Measurements from ENCODE around the gene THRB.

Gene THRB

GRCh38 chr3:24338409-24339130 lies 156.1 kb downstream of the THRB start:
- ATAC-seq (replicated peaks; ENCODE audit: extremely low read depth, poor library complexity, severe bottlenecking) (no peak), DNase-seq (ENCODE audit: low spot score in 2 of 2) (no peak)
- H3K4me1 Mint-ChIP-seq, result no peaks in the 10 kb centered on the region
- no peak overlapping the region for H3K4me3 Mint-ChIP-seq
- H3K27ac Mint-ChIP-seq (ENCODE audit: low read depth), result no peak overlapping the region
- H3K36me3 Mint-ChIP-seq (ENCODE audit: insufficient read depth), result peaks cover 2% of the 10 kb centered on the region
- no peaks in the 10 kb centered on the region for H3K27me3 Mint-ChIP-seq
- no peaks in the 10 kb centered on the region for H3K9me3 Mint-ChIP-seq

- no peaks in the 10 kb centered on the region for H3K9me3 Mint-ChIP-seq
- no peak for ATAC-seq (replicated peaks; ENCODE audit: extremely low read depth, poor library complexity, severe bottlenecking)
- DNase-seq (ENCODE audit: low spot score in 2 of 2), result no peak
- H3K27ac Mint-ChIP-seq (ENCODE audit: low read depth), result no peak overlapping the region
- H3K27me3 Mint-ChIP-seq, result no peaks in the 10 kb centered on the region
- peaks cover 2% of the 10 kb centered on the region for H3K36me3 Mint-ChIP-seq (ENCODE audit: insufficient read depth)
- H3K4me3 Mint-ChIP-seq, result no peak overlapping the region
- no peaks in the 10 kb centered on the region for H3K4me1 Mint-ChIP-seq
These were observed 158.5 kb downstream of the THRB start for GRCh38 chr3:24336101-24336500.

- Mint-ChIP-seq H3K27ac (ENCODE audit: low read depth) (no peak overlapping the region), H3K4me1 (no peaks in the 10 kb centered on the region)
These were observed 162.6 kb downstream of the THRB start for GRCh38 chr3:24332092-24332491.

GRCh38 chr3:24323272-24323671 lies 171.4 kb downstream of the THRB start:
- Mint-ChIP-seq H3K27ac (ENCODE audit: low read depth) (no peak overlapping the region), H3K36me3 (ENCODE audit: insufficient read depth) (no peaks in the 10 kb centered on the region)

More at GRCh38 chr3:24332092-24332491, 162.6 kb downstream of the THRB start:
- H3K4me3 Mint-ChIP-seq, result no peak overlapping the region
- H3K9me3 Mint-ChIP-seq, result peaks cover 11% of the 10 kb centered on the region
- DNase-seq (ENCODE audit: low spot score in 2 of 2) (no peak), ATAC-seq (replicated peaks; ENCODE audit: extremely low read depth, poor library complexity, severe bottlenecking) (no peak)
- no peaks in the 10 kb centered on the region for H3K27me3 Mint-ChIP-seq
- H3K36me3 Mint-ChIP-seq (ENCODE audit: insufficient read depth), result peaks cover 2% of the 10 kb centered on the region

GRCh38 chr3:24320601-24321000 lies 174.0 kb downstream of the THRB start:
- DNase-seq (ENCODE audit: low spot score in 2 of 2) (no peak), ATAC-seq (replicated peaks; ENCODE audit: extremely low read depth, poor library complexity, severe bottlenecking) (no peak)
- Mint-ChIP-seq H3K9me3 (peaks cover 6% of the 10 kb centered on the region), H3K4me3 (no peak overlapping the region), H3K4me1 (no peaks in the 10 kb centered on the region), H3K27me3 (no peaks in the 10 kb centered on the region), H3K36me3 (ENCODE audit: insufficient read depth) (no peaks in the 10 kb centered on the region), H3K27ac (ENCODE audit: low read depth) (no peak overlapping the region)

More at GRCh38 chr3:24323272-24323671, 171.4 kb downstream of the THRB start:
- no peaks in the 10 kb centered on the region for H3K4me1 Mint-ChIP-seq
- no peak for DNase-seq (ENCODE audit: low spot score in 2 of 2)
- H3K4me3 Mint-ChIP-seq, result no peak overlapping the region
- H3K27me3 Mint-ChIP-seq, result no peaks in the 10 kb centered on the region
- no peak for ATAC-seq (replicated peaks; ENCODE audit: extremely low read depth, poor library complexity, severe bottlenecking)
- peaks cover 2% of the 10 kb centered on the region for H3K9me3 Mint-ChIP-seq

GRCh38 chr3:24318677-24319287 lies 175.9 kb downstream of the THRB start:
- no peak for ATAC-seq (replicated peaks; ENCODE audit: extremely low read depth, poor library complexity, severe bottlenecking)
- no peaks in the 10 kb centered on the region for H3K27me3 Mint-ChIP-seq
- no peak overlapping the region for H3K27ac Mint-ChIP-seq (ENCODE audit: low read depth)
- H3K4me3 Mint-ChIP-seq, result no peak overlapping the region
- no peaks in the 10 kb centered on the region for H3K4me1 Mint-ChIP-seq
- H3K9me3 Mint-ChIP-seq, result peaks cover 6% of the 10 kb centered on the region
- no peaks in the 10 kb centered on the region for H3K36me3 Mint-ChIP-seq (ENCODE audit: insufficient read depth)
- no peak for DNase-seq (ENCODE audit: low spot score in 2 of 2)

- Mint-ChIP-seq H3K4me3 (no peak overlapping the region), H3K27me3 (no peaks in the 10 kb centered on the region), H3K9me3 (peaks cover 6% of the 10 kb centered on the region), H3K27ac (ENCODE audit: low read depth) (no peak overlapping the region), H3K36me3 (ENCODE audit: insufficient read depth) (no peaks in the 10 kb centered on the region), H3K4me1 (no peaks in the 10 kb centered on the region)
- no peak for DNase-seq (ENCODE audit: low spot score in 2 of 2)
- ATAC-seq (replicated peaks; ENCODE audit: extremely low read depth, poor library complexity, severe bottlenecking), result no peak
These were observed 177.7 kb downstream of the THRB start for GRCh38 chr3:24316887-24317383.

GRCh38 chr3:24315971-24316370 lies 178.7 kb downstream of the THRB start:
- Mint-ChIP-seq H3K36me3 (ENCODE audit: insufficient read depth) (no peaks in the 10 kb centered on the region), H3K4me1 (no peaks in the 10 kb centered on the region), H3K27ac (ENCODE audit: low read depth) (no peak overlapping the region), H3K27me3 (no peaks in the 10 kb centered on the region), H3K4me3 (no peak overlapping the region), H3K9me3 (peaks cover 6% of the 10 kb centered on the region)
- DNase-seq (ENCODE audit: low spot score in 2 of 2) (no peak), ATAC-seq (replicated peaks; ENCODE audit: extremely low read depth, poor library complexity, severe bottlenecking) (no peak)

GRCh38 chr3:24315356-24315755 lies 179.3 kb downstream of the THRB start:
- Mint-ChIP-seq H3K4me3 (no peak overlapping the region), H3K4me1 (no peaks in the 10 kb centered on the region), H3K36me3 (ENCODE audit: insufficient read depth) (no peaks in the 10 kb centered on the region), H3K9me3 (peaks cover 6% of the 10 kb centered on the region), H3K27ac (ENCODE audit: low read depth) (no peak overlapping the region), H3K27me3 (no peaks in the 10 kb centered on the region)
- ATAC-seq (replicated peaks; ENCODE audit: extremely low read depth, poor library complexity, severe bottlenecking) (no peak), DNase-seq (ENCODE audit: low spot score in 2 of 2) (no peak)

GRCh38 chr3:24311881-24312280 lies 182.8 kb downstream of the THRB start:
- Mint-ChIP-seq H3K4me3 (no peak overlapping the region), H3K36me3 (ENCODE audit: insufficient read depth) (peaks cover 1% of the 10 kb centered on the region), H3K9me3 (no peaks in the 10 kb centered on the region), H3K27ac (ENCODE audit: low read depth) (no peak overlapping the region), H3K4me1 (no peaks in the 10 kb centered on the region), H3K27me3 (no peaks in the 10 kb centered on the region)
- ATAC-seq (replicated peaks; ENCODE audit: extremely low read depth, poor library complexity, severe bottlenecking) (no peak), DNase-seq (ENCODE audit: low spot score in 2 of 2) (no peak)

- Mint-ChIP-seq H3K4me1 (no peaks in the 10 kb centered on the region), H3K27ac (ENCODE audit: low read depth) (no peak overlapping the region), H3K27me3 (no peaks in the 10 kb centered on the region), H3K4me3 (no peak overlapping the region), H3K9me3 (no peaks in the 10 kb centered on the region), H3K36me3 (ENCODE audit: insufficient read depth) (peaks cover 1% of the 10 kb centered on the region)
- no peak for ATAC-seq (replicated peaks; ENCODE audit: extremely low read depth, poor library complexity, severe bottlenecking)
- DNase-seq (ENCODE audit: low spot score in 2 of 2), result no peak
These were observed 183.8 kb downstream of the THRB start for GRCh38 chr3:24310887-24311286.

GRCh38 chr3:24306518-24306917 lies 188.1 kb downstream of the THRB start:
- ATAC-seq (replicated peaks; ENCODE audit: extremely low read depth, poor library complexity, severe bottlenecking), result no peak
- peaks cover 1% of the 10 kb centered on the region for H3K36me3 Mint-ChIP-seq (ENCODE audit: insufficient read depth)
- no peaks in the 10 kb centered on the region for H3K4me1 Mint-ChIP-seq
- no peak overlapping the region for H3K4me3 Mint-ChIP-seq
- H3K27me3 Mint-ChIP-seq, result no peaks in the 10 kb centered on the region
- no peak overlapping the region for H3K27ac Mint-ChIP-seq (ENCODE audit: low read depth)
- no peak for DNase-seq (ENCODE audit: low spot score in 2 of 2)
- no peaks in the 10 kb centered on the region for H3K9me3 Mint-ChIP-seq

- Mint-ChIP-seq H3K27me3 (no peaks in the 10 kb centered on the region), H3K36me3 (ENCODE audit: insufficient read depth) (peaks cover 1% of the 10 kb centered on the region), H3K4me3 (no peak overlapping the region), H3K9me3 (no peaks in the 10 kb centered on the region), H3K27ac (ENCODE audit: low read depth) (no peak overlapping the region), H3K4me1 (no peaks in the 10 kb centered on the region)
- no peak for ATAC-seq (replicated peaks; ENCODE audit: extremely low read depth, poor library complexity, severe bottlenecking)
- DNase-seq (ENCODE audit: low spot score in 2 of 2), result no peak
These were observed 188.7 kb downstream of the THRB start for GRCh38 chr3:24305795-24306467.

Data from central memory CD8-positive, alpha-beta T cell (primary cell).